ENCODE results near the gene ANAPC5. TPM values are rescaled to one million over a fixed set of nuclear protein-coding genes. Genes with fewer than 3 reads are reported as not detected.
A peak's percentile ranks its signal among the peaks of the same experiment; 100 is the strongest.
"Not testable (repeated sequence)": the region's sequence is repeated elsewhere in the genome, so short reads cannot be mapped to it uniquely, and the experiment has no call there.

The ANAPC5 gene
- total RNA-seq, 4 donors from 2014 or later = 54.4 to 116 (median 88.8) TPM

GRCh38 chr12:121397521-121397920 lies 45.3 kb upstream of the ANAPC5 start:
- 94 to 97% methylated on average over 14 of the region's 14 CpGs for WGBS, 2 donors
- Histone ChIP-seq H3K4me3 (no peak overlapping the region), H3K27ac (no peak overlapping the region), H3K36me3 (no peaks in the 10 kb centered on the region), H3K27me3 (no peaks in the 10 kb centered on the region), H3K4me1 (peaks cover 4 to 31% (median 19%) of the 10 kb centered on the region in 3 donors), H3K9me3 (no peaks in the 10 kb centered on the region)
- intact Hi-C loops (cut with DNase I) = no loop called here
- TF ChIP-seq POLR2A (IDR thresholded peaks at IDR 0.05) = no peak
- TF ChIP-seq, protein P1, sequence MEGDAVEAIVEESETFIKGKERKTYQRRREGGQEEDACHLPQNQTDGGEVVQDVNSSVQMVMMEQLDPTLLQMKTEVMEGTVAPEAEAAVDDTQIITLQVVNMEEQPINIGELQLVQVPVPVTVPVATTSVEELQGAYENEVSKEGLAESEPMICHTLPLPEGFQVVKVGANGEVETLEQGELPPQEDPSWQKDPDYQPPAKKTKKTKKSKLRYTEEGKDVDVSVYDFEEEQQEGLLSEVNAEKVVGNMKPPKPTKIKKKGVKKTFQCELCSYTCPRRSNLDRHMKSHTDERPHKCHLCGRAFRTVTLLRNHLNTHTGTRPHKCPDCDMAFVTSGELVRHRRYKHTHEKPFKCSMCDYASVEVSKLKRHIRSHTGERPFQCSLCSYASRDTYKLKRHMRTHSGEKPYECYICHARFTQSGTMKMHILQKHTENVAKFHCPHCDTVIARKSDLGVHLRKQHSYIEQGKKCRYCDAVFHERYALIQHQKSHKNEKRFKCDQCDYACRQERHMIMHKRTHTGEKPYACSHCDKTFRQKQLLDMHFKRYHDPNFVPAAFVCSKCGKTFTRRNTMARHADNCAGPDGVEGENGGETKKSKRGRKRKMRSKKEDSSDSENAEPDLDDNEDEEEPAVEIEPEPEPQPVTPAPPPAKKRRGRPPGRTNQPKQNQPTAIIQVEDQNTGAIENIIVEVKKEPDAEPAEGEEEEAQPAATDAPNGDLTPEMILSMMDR (IDR thresholded peaks at IDR 0.05) = no peak
- no peak for DNase-seq

- H3K4me1 ChIP-seq = no peaks in the 10 kb centered on the region
- intact Hi-C loops (cut with DNase I) = no loop called here
- no peaks in the 10 kb centered on the region for H3K9me3 ChIP-seq
- TF ChIP-seq POLR2A (IDR thresholded peaks at IDR 0.05) = no peak
- TF ChIP-seq, protein P1 (IDR thresholded peaks at IDR 0.05) = no peak
- 87 to 88% methylated on average over 3 of the region's 3 CpGs for WGBS, 2 donors
- no peak overlapping the region for H3K4me3 ChIP-seq
- H3K27me3 ChIP-seq = no peaks in the 10 kb centered on the region
- no peaks in the 10 kb centered on the region for H3K36me3 ChIP-seq
- H3K27ac ChIP-seq = no peak overlapping the region
- DNase-seq = no peak
Observed at GRCh38 chr12:121392325-121392716, 40.1 kb upstream of the ANAPC5 start.

- Histone ChIP-seq H3K27me3 (no peaks in the 10 kb centered on the region), H3K9me3 (no peaks in the 10 kb centered on the region), H3K27ac (peak overlapping the region in 2 of 4 donors; percentile 15 to 21), H3K4me1 (no peaks in the 10 kb centered on the region), H3K4me3 (peak overlapping the region in 2 of 4 donors; percentile 4 to 53), H3K36me3 (no peaks in the 10 kb centered on the region)
- TF ChIP-seq POLR2A (IDR thresholded peaks at IDR 0.05) = no peak
- TF ChIP-seq, protein P1 (IDR thresholded peaks at IDR 0.05) = no peak
- intact Hi-C loops (cut with DNase I) = no loop called here
- WGBS, 2 donors = 47 to 56% methylated on average over 6 to 9 of the region's 10 CpGs
- no peak for DNase-seq
Observed at GRCh38 chr12:121391619-121392324, 39.6 kb upstream of the ANAPC5 start.

GRCh38 chr12:121390856-121391255 lies 38.6 kb upstream of the ANAPC5 start:
- H3K4me1 ChIP-seq = no peaks in the 10 kb centered on the region
- H3K36me3 ChIP-seq = no peaks in the 10 kb centered on the region
- no peaks in the 10 kb centered on the region for H3K9me3 ChIP-seq
- intact Hi-C loops (cut with DNase I) = no loop called here
- no peak overlapping the region for H3K4me3 ChIP-seq
- no peak for TF ChIP-seq POLR2A (IDR thresholded peaks at IDR 0.05)
- TF ChIP-seq, protein P1 (IDR thresholded peaks at IDR 0.05) = no peak
- 40 to 66% methylated on average over 2 of the region's 2 CpGs for WGBS, 2 donors
- no peak overlapping the region for H3K27ac ChIP-seq
- no peak for DNase-seq
- no peaks in the 10 kb centered on the region for H3K27me3 ChIP-seq

GRCh38 chr12:121388421-121388981 lies 36.3 kb upstream of the ANAPC5 start:
- Histone ChIP-seq H3K27me3 (no peaks in the 10 kb centered on the region), H3K4me3 (no peak overlapping the region), H3K4me1 (no peaks in the 10 kb centered on the region), H3K36me3 (no peaks in the 10 kb centered on the region), H3K9me3 (no peaks in the 10 kb centered on the region), H3K27ac (no peak overlapping the region)
- TF ChIP-seq POLR2A (IDR thresholded peaks at IDR 0.05) = no peak
- TF ChIP-seq, protein P1 (IDR thresholded peaks at IDR 0.05) = no peak
- WGBS, 2 donors = 54 to 58% methylated on average over 4 to 5 of the region's 5 CpGs
- DNase-seq = no peak
- intact Hi-C loops (cut with DNase I) = no loop called here

- H3K4me3 ChIP-seq; H3K36me3 ChIP-seq; intact Hi-C loops (cut with DNase I); DNase-seq; H3K9me3 ChIP-seq; H3K27me3 ChIP-seq; H3K4me1 ChIP-seq; H3K27ac ChIP-seq: not testable (repeated sequence)
- 74 to 81% methylated on average over 6 of the region's 6 CpGs for WGBS, 2 donors
Observed at GRCh38 chr12:121384891-121385290, 32.7 kb upstream of the ANAPC5 start.

All from esophagus squamous epithelium (tissue), 5 donors.